Heart left ventricle (tissue), 16 donors: ENCODE measurements around the gene GUCA2A. TPM values are rescaled to one million over a fixed set of nuclear protein-coding genes. Genes with fewer than 3 reads are reported as not detected.

Source experiments
- ATAC-seq, 4 donors: fragments of 200-7000 bp; cut with Tn5 transposase; one replicate each; pipeline ENCODE4 v1.9.1; 2020 to 2022; ENCODE audit warnings: moderate library complexity in 4 of 4, mild to moderate bottlenecking in 3 of 4, moderate number of reproducible peaks in 1 of 4
- DNase-seq, 5 donors: peaks; one replicate each; pipeline ENCODE4 v3.0.0-alpha.2; 2020
- H3K27ac ChIP-seq, 12 donors: fragments of 200-600 bp; sonication (generic) in 4 of 12; one replicate each; pipeline versions ENCODE4 v1.5.0 to v1.8.0; 2016 to 2022; ENCODE audit warnings: mild to moderate bottlenecking in 2 of 12
- H3K27me3 ChIP-seq, 9 donors: fragments of 200-600 bp; sonication (generic) in 2 of 9; one replicate each; pipeline versions ENCODE4 v1.5.1 to v1.8.0; 2016 to 2022; ENCODE audit warnings: mild to moderate bottlenecking in 3 of 9
- H3K36me3 ChIP-seq, 9 donors: fragments of 200-600 bp; sonication (generic) in 2 of 9; one replicate each; pipeline versions ENCODE4 v1.5.0 to v1.8.0; 2018 to 2022; ENCODE audit warnings: mild to moderate bottlenecking in 2 of 9
- H3K4me1 ChIP-seq, 12 donors: fragments of 200-600 bp; sonication (generic) in 4 of 12; one replicate each; pipeline versions ENCODE4 v1.5.0 to v1.8.0; 2016 to 2022; ENCODE audit warnings: mild to moderate bottlenecking in 3 of 12
- H3K4me3 ChIP-seq, 12 donors: fragments of 200-600 bp; sonication (generic) in 4 of 12; one replicate each; pipeline versions ENCODE4 v1.5.0 to v1.8.0; 2017 to 2022; ENCODE audit warnings: mild to moderate bottlenecking in 9 of 12, moderate library complexity in 4 of 12
- H3K9me3 ChIP-seq, 12 donors: fragments of 200-600 bp; sonication (generic) in 4 of 12; one replicate each; pipeline versions ENCODE4 v1.5.0 to v1.8.0; 2016 to 2022; ENCODE audit warnings: mild to moderate bottlenecking in 1 of 12
- CTCF ChIP-seq, 12 donors: fragments of 200-600 bp; sonication (generic) in 4 of 12; IDR thresholded peaks; one replicate each; pipeline versions ENCODE4 v1.5.0 to v1.8.0; 2018 to 2022; ENCODE audit warnings: antibody characterized with exemption in 12 of 12, mild to moderate bottlenecking in 5 of 12
- POLR2A ChIP-seq, 2 donors: fragments of 450-650 bp; IDR thresholded peaks; one replicate each; pipeline ENCODE4 v1.6.1; 2017; ENCODE audit warnings: antibody characterized with exemption in 2 of 2, mild to moderate bottlenecking in 2 of 2, moderate library complexity in 2 of 2
- WGBS, 4 donors: extraction: QIAGEN DNeasy Blood & Tissue Kit in 2 of 4; methylation state at CpG; one replicate each; pipeline versions ENCODE4 v1.1.5 to v1.1.7; 2013 to 2018; 5-methylcytosine and 5-hydroxymethylcytosine counted together
- intact Hi-C, 10 donors: fragments of 100-400 bp; cut with DNase I; formaldehyde crosslinking; loops; one replicate each; pipeline versions ENCODE4 v1.11.1 to v1.14.2; 2022
- polyA plus RNA-seq, 2 donors: library from polyadenylated mRNA; stranded (reverse); fragments of 200-250 nt; gene quantifications; one replicate each; pipeline ENCODE4 v1.2.3, GENCODE V29; 2013
- total RNA-seq, 9 donors: library from RNA; depleted of rRNA in 2 of 9; stranded (reverse); fragments of >200 nt in 2 of 9; fragmentation: NEBNext Ultra II Directional in 3 of 9; extraction: Animal tissue kit (Norgen Biotek cat#: 25700) in 3 of 9; gene quantifications; one replicate each; pipeline versions ENCODE4 v1.1.0 to v1.2.4, GENCODE V29; 2016 to 2023
- donor health status: ischemic (EF 13 %, LVEDD 7.1; RV severe dilation, severe dysfunction).
- donor health status: healthy with polysubstance abuse.
- donor health status: DM: no; HTN: yes; CAD: no.
- donor health status: DM: no; HTN: no; CAD: no.
- donor health status: ischemic (EF 25% LVEDD 6.9; RV normal size, moderate dysfunction).
- donor health status: ischemic (EF 25% LVEDD 5.7; RV mildly dilated, moderate dysfunction).
- donor health status: healthy.
- donor health status: DM: yes; HTN: yes; CAD: no.
- donor health status: ischemic (EF 35%, LVEDD 5.7; RV mildly dilated, moderate dysfunction).
- donor health status: nonischemic (EF 11% LVEDD 7.7; RV severe dilation, severe dysfunction).
- donor health status: DM: yes; HTN: yes; CAD: no.
- donor health status: PGD.
- donor health status: ischemic (EF 29% LVEDD 5.4; RV normal size, mild dysfunction).
- donor health status: nonischemic (EF 23%, LVEDD 6.1; RV moderate dilation, normal function).

The GUCA2A gene
- total and polyA plus RNA-seq, 11 donors: not detected

GRCh38 chr1:42122408-42122807 lies 42.1 kb downstream of the GUCA2A start:
- ATAC-seq (no peak), DNase-seq (no peak)
- Histone ChIP-seq H3K4me3 (no peak overlapping the region), H3K4me1 (no peaks in the 10 kb centered on the region), H3K27ac (no peak overlapping the region), H3K27me3 (no peaks in the 10 kb centered on the region), H3K9me3 (peaks cover 0 to 5% (median 0%) of the 10 kb centered on the region in 12 donors), H3K36me3 (no peaks in the 10 kb centered on the region)
- 93 to 96% (median 94%) methylated on average over 3 of the region's 3 CpGs for WGBS, 4 donors
- intact Hi-C loops: loop anchor here in 1 of 10 donors (10.0 kb wide), 1 partner anchor 68 kb away; no protein-coding TSS in a partner anchor
- no peak for TF ChIP-seq POLR2A (IDR thresholded peaks at IDR 0.05)
- TF ChIP-seq CTCF (IDR thresholded peaks at IDR 0.05): no peak

DNA sequence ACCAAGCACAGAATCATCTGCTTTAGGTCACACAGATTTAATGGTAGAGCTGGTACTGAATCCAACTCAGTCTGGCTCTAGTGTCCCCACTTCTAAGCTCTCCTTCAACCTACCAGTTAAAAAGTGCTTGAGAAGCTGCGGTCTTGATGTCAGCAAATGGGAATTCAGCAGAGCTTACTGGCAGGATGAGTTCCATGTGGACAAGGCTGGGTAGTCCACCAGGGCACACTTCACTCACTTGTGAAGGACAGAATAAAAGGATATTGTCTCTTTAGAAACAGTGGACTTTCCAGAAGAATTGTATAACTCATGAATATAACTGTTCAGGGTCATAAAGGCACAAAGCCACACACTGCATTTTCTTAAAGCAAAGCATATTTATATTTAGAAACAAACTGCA lies 46.4 kb downstream of the GUCA2A start:
- DNase-seq: no peak
- H3K36me3 ChIP-seq: no peaks in the 10 kb centered on the region
- TF ChIP-seq CTCF (IDR thresholded peaks at IDR 0.05) (no peak), POLR2A (IDR thresholded peaks at IDR 0.05) (no peak)
- no peaks in the 10 kb centered on the region for H3K4me1 ChIP-seq
- intact Hi-C loops: no loop called here
- no peak overlapping the region for H3K4me3 ChIP-seq
- no peak overlapping the region for H3K27ac ChIP-seq
- H3K27me3 ChIP-seq: peaks cover 0 to 6% (median 0%) of the 10 kb centered on the region in 9 donors
- peaks cover 0 to 5% (median 0%) of the 10 kb centered on the region in 12 donors for H3K9me3 ChIP-seq
- no peak for ATAC-seq
- WGBS, 4 donors: 69 to 85% (median 79%) methylated on average over 1 of the region's 1 CpG

- no peaks in the 10 kb centered on the region for H3K36me3 ChIP-seq
- intact Hi-C loops: no loop called here
- no peaks in the 10 kb centered on the region for H3K4me1 ChIP-seq
- 78 to 85% (median 84%) methylated on average over 5 of the region's 5 CpGs for WGBS, 4 donors
- H3K4me3 ChIP-seq: no peak overlapping the region
- peaks cover 0 to 6% (median 0%) of the 10 kb centered on the region in 9 donors for H3K27me3 ChIP-seq
- no peak for TF ChIP-seq POLR2A (IDR thresholded peaks at IDR 0.05)
- TF ChIP-seq CTCF (IDR thresholded peaks at IDR 0.05): no peak
- DNase-seq (no peak), ATAC-seq (no peak)
- H3K27ac ChIP-seq: no peak overlapping the region
- H3K9me3 ChIP-seq: no peaks in the 10 kb centered on the region
These were observed 47.3 kb downstream of the GUCA2A start for GRCh38 chr1:42117214-42117613.

GRCh38 chr1:42114229-42114628 lies 50.3 kb downstream of the GUCA2A start:
- Histone ChIP-seq H3K27me3 (peaks cover 0 to 6% (median 0%) of the 10 kb centered on the region in 9 donors), H3K4me1 (no peaks in the 10 kb centered on the region), H3K36me3 (no peaks in the 10 kb centered on the region), H3K4me3 (no peak overlapping the region), H3K27ac (no peak overlapping the region), H3K9me3 (no peaks in the 10 kb centered on the region)
- DNase-seq (no peak), ATAC-seq (no peak)
- intact Hi-C loops: no loop called here
- TF ChIP-seq CTCF (IDR thresholded peaks at IDR 0.05) (no peak), POLR2A (IDR thresholded peaks at IDR 0.05) (no peak)
- WGBS, 4 donors: 75 to 84% (median 81%) methylated on average over 5 of the region's 5 CpGs

Other genes starting within 250 kb of the GUCA2A start
- gene HIVEP3, start 245.8 kb downstream of the GUCA2A start, total RNA-seq: 10 to 100 TPM in 1 of 9 donors, 1 to 10 TPM in 8; 3.2 to 11.9 (median 5.1) TPM
- gene HIVEP3, start 245.8 kb downstream of the GUCA2A start, polyA plus RNA-seq: 1 to 10 TPM; 4.1 TPM
- gene GUCA2B, start 11.3 kb downstream of the GUCA2A start, total RNA-seq: not detected
- gene GUCA2B, start 11.3 kb downstream of the GUCA2A start, polyA plus RNA-seq: not detected
- 10 to 100 TPM; 33.4 to 48.8 (median 42.3) TPM for gene FOXJ3, start 170.5 kb upstream of the GUCA2A start, total RNA-seq
- 10 to 100 TPM; 10.8 to 19.2 TPM for gene FOXJ3, start 170.5 kb upstream of the GUCA2A start, polyA plus RNA-seq
- 10 to 100 TPM in 3 of 9 donors, 1 to 10 TPM in 6; 6.2 to 15.3 (median 9.4) TPM for gene RIMKLA, start 216.0 kb upstream of the GUCA2A start, total RNA-seq
- 1 to 10 TPM; 2.3 to 3.4 TPM for gene RIMKLA, start 216.0 kb upstream of the GUCA2A start, polyA plus RNA-seq